ENCODE measurements around the gene SRSF8.

DNA sequence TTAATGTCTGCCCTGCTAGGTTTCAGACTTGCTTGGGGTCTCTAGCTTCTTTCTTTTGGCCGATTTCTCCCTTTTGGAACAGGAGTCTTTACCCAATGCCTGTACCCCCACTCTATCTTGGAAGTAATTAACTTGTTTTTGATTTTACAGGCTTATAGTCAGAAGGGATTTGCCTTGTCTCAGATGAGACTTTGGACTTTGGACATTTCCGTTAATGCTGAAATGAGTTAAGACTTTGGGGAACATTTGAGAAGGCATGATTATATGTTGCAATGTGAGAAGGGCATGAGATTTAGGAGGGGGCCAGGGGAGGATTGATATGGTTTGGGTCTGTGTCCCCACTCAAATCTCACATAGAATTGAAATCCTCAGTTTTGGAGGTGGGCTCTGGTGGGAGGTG, 12.4 kb upstream of the SRSF8 start:
- TF ChIP-seq FOXM1 (IDR thresholded peaks at IDR 0.05; ENCODE audit: borderline replicate concordance, low read depth) (no peak), ZBTB7A (IDR thresholded peaks at IDR 0.05; ENCODE audit: low read depth) (no peak), EP300 (IDR thresholded peaks at IDR 0.05; ENCODE audit: borderline replicate concordance) (no peak), YY1 (IDR thresholded peaks at IDR 0.05; ENCODE audit: low read depth) (no peak)
